Ishikawa (cell line): ENCODE data around the gene TM7SF2.
A peak's percentile ranks its signal among the peaks of the same experiment; 100 is the strongest.

Experiments used
- CEBPB ChIP-seq: IDR thresholded peaks from 2 replicates; pipeline ENCODE4 v1.6.1; 2012
- CREB1 ChIP-seq: IDR thresholded peaks from 2 replicates; pipeline ENCODE4 v1.6.1; 2012; ENCODE audit warnings: low read depth
- EGR1 ChIP-seq: IDR thresholded peaks from 2 replicates; pipeline ENCODE4 v1.6.1; 2012
- EP300 ChIP-seq: IDR thresholded peaks from 2 replicates; pipeline ENCODE4 v1.6.1; 2012; ENCODE audit warnings: borderline replicate concordance
- FOXM1 ChIP-seq: IDR thresholded peaks from 2 replicates; pipeline ENCODE4 v1.6.1; 2012; ENCODE audit warnings: low read depth, borderline replicate concordance
- MAX ChIP-seq: IDR thresholded peaks from 2 replicates; pipeline ENCODE4 v1.6.1; 2012
- NFIC ChIP-seq: IDR thresholded peaks from 2 replicates; pipeline ENCODE4 v1.6.1; 2012
- RAD21 ChIP-seq: IDR thresholded peaks from 2 replicates; pipeline ENCODE4 v1.6.1; 2012; ENCODE audit warnings: low read depth
- REST ChIP-seq: IDR thresholded peaks from 2 replicates; pipeline ENCODE4 v1.6.1; 2012; ENCODE audit warnings: low read depth, mild to moderate bottlenecking
- TAF1 ChIP-seq: IDR thresholded peaks from 2 replicates; pipeline ENCODE4 v1.6.1; 2012; ENCODE audit warnings: low read depth, mild to moderate bottlenecking
- TCF12 ChIP-seq: IDR thresholded peaks from 2 replicates; pipeline ENCODE4 v1.6.1; 2012; ENCODE audit warnings: low read depth
- TEAD4 ChIP-seq: IDR thresholded peaks from 2 replicates; pipeline ENCODE4 v1.6.1; 2012
- USF1 ChIP-seq: IDR thresholded peaks from 2 replicates; pipeline ENCODE4 v1.6.1; 2012
- YY1 ChIP-seq: IDR thresholded peaks from 2 replicates; pipeline ENCODE4 v1.6.1; 2012; ENCODE audit warnings: low read depth
- ZBTB7A ChIP-seq: IDR thresholded peaks from 2 replicates; pipeline ENCODE4 v1.6.1; 2012; ENCODE audit warnings: low read depth

TM7SF2 gene

GRCh38 chr11:65147352-65148075 lies 35.8 kb downstream of the TM7SF2 start:
- TF ChIP-seq NFIC (no peak), REST (no peak), EGR1 (no peak), USF1 (no peak), EP300 (no peak), YY1 (peak; percentile 22; the same call in 1 of the 2 replicates), CEBPB (no peak)

- no peak for TF ChIP-seq MAX
- TF ChIP-seq CREB1 = no peak
- TF ChIP-seq USF1 = no peak
- no peak for TF ChIP-seq YY1
- TF ChIP-seq FOXM1 = no peak
- TF ChIP-seq NFIC = no peak
- TF ChIP-seq EP300 = no peak
- TF ChIP-seq TEAD4 = no peak
- no peak for TF ChIP-seq ZBTB7A
- TF ChIP-seq TAF1 = no peak
- no peak for TF ChIP-seq RAD21
These were observed 37.0 kb downstream of the TM7SF2 start for GRCh38 chr11:65148657-65149056.

- TF ChIP-seq TCF12 (no peak), NFIC (peak; percentile 75), EGR1 (no peak), CEBPB (peak; percentile 57)
These were observed 39.0 kb downstream of the TM7SF2 start for GRCh38 chr11:65150509-65151299.

- TF ChIP-seq FOXM1 (no peak), CEBPB (no peak), EGR1 (no peak), EP300 (no peak), TAF1 (no peak), ZBTB7A (no peak), TCF12 (no peak), RAD21 (no peak), REST (no peak), CREB1 (no peak), MAX (no peak), TEAD4 (no peak), YY1 (no peak), USF1 (no peak)
These were observed 39.7 kb downstream of the TM7SF2 start for GRCh38 chr11:65151331-65151899.

- TF ChIP-seq TEAD4 = no peak
- TF ChIP-seq EP300 = no peak
- TF ChIP-seq FOXM1 = no peak
- TF ChIP-seq REST = no peak
- no peak for TF ChIP-seq ZBTB7A
- no peak for TF ChIP-seq EGR1
- TF ChIP-seq TAF1 = no peak
These were observed 40.5 kb downstream of the TM7SF2 start for GRCh38 chr11:65152122-65152521.
